ENCODE results near the gene LIPI.

- TF ChIP-seq CTCF (IDR thresholded peaks at IDR 0.05) (no peak), POLR2AphosphoS5 (IDR thresholded peaks at IDR 0.05; ENCODE audit: low read depth, low read length) (no peak)
These were observed 146.5 kb downstream of the LIPI start for GRCh38 chr21:14064296-14064645.

All from SK-N-SH (cell line).